AG04449 (cell line): Measurements from ENCODE around the gene TWIST2.

Experiments used
- CTCF ChIA-PET: fragments of 350-600 bp; formaldehyde crosslinking; extraction: SDS; loops from one replicate; lab custom pipeline; 2021; ENCODE audit warnings: antibody characterized with exemption; lab: Yijun Ruan, JAX
- POLR2A ChIA-PET: fragments of 400-600, 350-600 bp; formaldehyde crosslinking; extraction: SDS; loops from one replicate; lab custom pipeline; 2020; ENCODE audit warnings: antibody characterized with exemption, inconsistent platforms; lab: Yijun Ruan, JAX
- DNase-seq: peaks from one replicate; pipeline ENCODE4 v3.0.0-alpha.2; 2010; ENCODE audit warnings: low read depth, low spot score
- H3K4me3 ChIP-seq: 2 replicates; pipeline ENCODE4 v1.5.1; 2011; ENCODE audit warnings: low read depth, mild to moderate bottlenecking, control low read depth, low read length
- TF ChIP-seq, protein P1 (sequence below): IDR thresholded peaks from one replicate; pipeline ENCODE4 v1.5.1; 2011; ENCODE audit warnings: mild to moderate bottlenecking, moderate library complexity, low read length, control low read depth, inconsistent platforms; ENCODE audit not compliant: insufficient read depth; ENCODE audit errors: missing control alignments

Gene TWIST2

DNA sequence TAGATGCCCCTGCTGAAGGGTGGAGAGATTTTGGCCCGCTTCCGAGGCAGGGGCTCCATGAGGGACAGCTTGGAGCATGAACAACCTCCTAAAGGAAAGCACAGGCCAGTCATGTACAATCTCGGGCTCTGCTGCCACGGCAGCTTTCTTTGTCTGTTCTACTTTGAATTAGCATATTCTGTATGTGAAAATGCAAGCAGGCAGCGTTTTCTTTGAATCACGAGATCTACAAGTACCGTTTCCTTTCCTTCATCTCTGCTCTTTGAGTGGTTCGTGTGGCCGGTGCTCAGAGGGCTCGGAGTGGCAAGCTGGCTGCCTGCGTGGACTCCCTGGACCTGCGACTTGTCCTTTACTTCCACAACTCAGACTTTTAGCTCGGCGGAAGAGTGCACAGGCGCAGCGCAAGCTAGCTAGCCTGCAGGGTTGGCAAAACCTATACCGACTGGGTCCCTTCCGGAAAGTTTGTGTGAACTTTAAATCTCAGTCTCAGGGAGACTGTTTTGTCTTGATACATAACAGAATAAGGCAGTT is 6.9 kb downstream of the TWIST2 start:
- peak overlapping the region; percentile 52 for H3K4me3 ChIP-seq
- TF ChIP-seq, protein P1, sequence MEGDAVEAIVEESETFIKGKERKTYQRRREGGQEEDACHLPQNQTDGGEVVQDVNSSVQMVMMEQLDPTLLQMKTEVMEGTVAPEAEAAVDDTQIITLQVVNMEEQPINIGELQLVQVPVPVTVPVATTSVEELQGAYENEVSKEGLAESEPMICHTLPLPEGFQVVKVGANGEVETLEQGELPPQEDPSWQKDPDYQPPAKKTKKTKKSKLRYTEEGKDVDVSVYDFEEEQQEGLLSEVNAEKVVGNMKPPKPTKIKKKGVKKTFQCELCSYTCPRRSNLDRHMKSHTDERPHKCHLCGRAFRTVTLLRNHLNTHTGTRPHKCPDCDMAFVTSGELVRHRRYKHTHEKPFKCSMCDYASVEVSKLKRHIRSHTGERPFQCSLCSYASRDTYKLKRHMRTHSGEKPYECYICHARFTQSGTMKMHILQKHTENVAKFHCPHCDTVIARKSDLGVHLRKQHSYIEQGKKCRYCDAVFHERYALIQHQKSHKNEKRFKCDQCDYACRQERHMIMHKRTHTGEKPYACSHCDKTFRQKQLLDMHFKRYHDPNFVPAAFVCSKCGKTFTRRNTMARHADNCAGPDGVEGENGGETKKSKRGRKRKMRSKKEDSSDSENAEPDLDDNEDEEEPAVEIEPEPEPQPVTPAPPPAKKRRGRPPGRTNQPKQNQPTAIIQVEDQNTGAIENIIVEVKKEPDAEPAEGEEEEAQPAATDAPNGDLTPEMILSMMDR, result no peak
- no peak for DNase-seq
- ChIA-PET CTCF (interaction anchor here (0.7 to 1.8 kb wide), 6 partner anchors 8 to 120 kb away, joined by 3 to 6 read pairs (median 4); no protein-coding TSS in a partner anchor), POLR2A (interaction anchor here (0.7 to 1.1 kb wide), 4 partner anchors 9 to 94 kb away, joined by 3 to 4 read pairs (median 4); no protein-coding TSS in a partner anchor)

GRCh38 chr2:238855299-238855698 is 7.4 kb downstream of the TWIST2 start:
- peak overlapping the region; percentile 52 for H3K4me3 ChIP-seq
- DNase-seq, result no peak
- ChIA-PET CTCF (interaction anchor here (0.7 to 1.6 kb wide), 3 partner anchors 10 to 114 kb away, joined by 3 to 5 read pairs (median 3); no protein-coding TSS in a partner anchor), POLR2A (interaction anchor here (1.0 to 1.2 kb wide), 2 partner anchors 8 to 93 kb away, joined by 3 read pairs; no protein-coding TSS in a partner anchor)
- TF ChIP-seq, protein P1, result no peak

- CTCF ChIA-PET, result interaction anchor here (1.6 kb wide), 1 partner anchor 113 kb away, joined by 5 read pairs; no protein-coding TSS in a partner anchor
- TF ChIP-seq, protein P1, result no peak
- peak overlapping the region; percentile 52 for H3K4me3 ChIP-seq
- POLR2A ChIA-PET, result interaction anchor here (1.2 kb wide), 1 partner anchor 9 kb away, joined by 3 read pairs; no protein-coding TSS in a partner anchor
- no peak for DNase-seq
Measured at GRCh38 chr2:238855891-238856580, 8.2 kb downstream of the TWIST2 start.

- TF ChIP-seq, protein P1, result no peak
- H3K4me3 ChIP-seq, result no peak overlapping the region
- DNase-seq, result no peak
- ChIA-PET POLR2A (interaction anchor here (0.8 kb wide), 1 partner anchor 9 kb away, joined by 4 read pairs; the partner anchor contains the start of gene TWIST2), CTCF (interaction anchor here (1.0 to 3.3 kb wide), 4 partner anchors 9 to 486 kb away, joined by 3 to 25 read pairs (median 4); partner anchors contain the start of gene TWIST2)
Measured at GRCh38 chr2:238856713-238857567, 9.1 kb downstream of the TWIST2 start.

GRCh38 chr2:238857959-238858358 is 10.1 kb downstream of the TWIST2 start:
- H3K4me3 ChIP-seq, result no peak overlapping the region
- TF ChIP-seq, protein P1, result no peak
- DNase-seq, result no peak
- CTCF ChIA-PET, result interaction anchor here (1.2 to 3.3 kb wide), 3 partner anchors 10 to 487 kb away, joined by 3 to 25 read pairs (median 4); partner anchors contain the start of gene TWIST2
- POLR2A ChIA-PET, result interaction anchor here (0.7 kb wide), 1 partner anchor 10 kb away, joined by 5 read pairs; the partner anchor contains the start of gene TWIST2
